Pancreas (tissue), 10 donors: ENCODE data around the gene EFHD1. TPM values are rescaled to one million over a fixed set of nuclear protein-coding genes. Genes with fewer than 3 reads are reported as not detected.

Experiments
- ATAC-seq, 4 donors: fragments of 200-7000 bp; cut with Tn5 transposase; one replicate each; pipeline versions ENCODE4 v1.8.0 to v1.9.1; 2020; ENCODE audit warnings: mild to moderate bottlenecking in 4 of 4, moderate library complexity in 4 of 4
- DNase-seq, 6 donors: peaks; one replicate each; pipeline ENCODE4 v3.0.0-alpha.2; 2020
- FAIRE-seq: peaks from 2 replicates; lab custom pipeline; 2012; peaks lifted over from hg19 to GRCh38; lab: Jason Lieb, UNC
- H3K27ac ChIP-seq, 4 donors: fragments of 200-600 bp; sonication (generic); 1 replicate in 3 of 4; 2 replicates in 1 of 4; pipeline versions ENCODE4 v1.5.0 to v1.8.0; 2020
- H3K27me3 ChIP-seq, 4 donors: fragments of 200-600 bp; one replicate each; pipeline ENCODE4 v1.8.0; 2021
- H3K36me3 ChIP-seq, 3 donors: fragments of 200-600 bp; sonication (generic) in 1 of 3; one replicate each; pipeline versions ENCODE4 v1.5.0 to v1.8.0; 2020 to 2021
- H3K4me1 ChIP-seq, 3 donors: fragments of 200-600 bp; one replicate each; pipeline ENCODE4 v1.8.0; 2021
- H3K4me3 ChIP-seq, 4 donors: fragments of 200-600 bp; sonication (generic) in 2 of 4; one replicate each; pipeline versions ENCODE4 v1.5.0 to v1.8.0; 2020 to 2021
- H3K9me3 ChIP-seq, 4 donors: fragments of 200-600 bp; one replicate each; pipeline ENCODE4 v1.8.0; 2021
- CTCF ChIP-seq, 4 donors: fragments of 200-600 bp; sonication (generic) in 3 of 4; IDR thresholded peaks; one replicate each; pipeline versions ENCODE4 v1.5.0 to v1.8.0; 2021; ENCODE audit warnings: antibody characterized with exemption in 4 of 4
- WGBS, 2 donors: extraction: QIAGEN DNeasy Blood & Tissue Kit; methylation state at CpG; one replicate each; pipeline ENCODE4 v1.1.7; 2013; 5-methylcytosine and 5-hydroxymethylcytosine counted together
- intact Hi-C, 3 donors: fragments of 100-400 bp; cut with DNase I; formaldehyde crosslinking; loops; one replicate each; pipeline versions ENCODE4 v1.11.1 to v1.14.2; 2022
- polyA plus RNA-seq, 2 donors: library from polyadenylated mRNA; stranded (reverse); fragments of 200-250 nt; gene quantifications; one replicate each; pipeline ENCODE4 v1.2.3, GENCODE V29; 2013
- total RNA-seq, 6 donors: library from RNA; stranded (reverse); fragmentation: NEBNext Ultra II Directional in 4 of 6; extraction: Animal tissue kit (Norgen Biotek cat#: 25700) in 4 of 6; gene quantifications; one replicate each; pipeline versions ENCODE4 v1.2.1 to v1.2.4, GENCODE V29; 2021 to 2023
- donor health status: healthy with polysubstance abuse.
- donor health status: DM: no; HTN: no; CAD: no; lungs with moderate emphysema.
- donor health status: DM: no; HTN: no; CAD: no.
- donor health status: control.
- donor health status: control.
- donor health status: Bipolar disorder and iron deficiency.
- donor health status: DM: yes; HTN: yes; CAD: no.
- donor health status: DM: no; HTN: no; CAD: no.
- donor health status: DM: no; HTN: no; CAD: no.
- donor health status: DM: yes; HTN: yes; CAD: no.

Gene EFHD1
- total RNA-seq (1 to 10 TPM in 3 of 6 donors, under 1 TPM in 3; 0.31 to 1.7 (median 1.1) TPM), polyA plus RNA-seq (1 to 10 TPM; 3.8 to 4.8 TPM)

GRCh38 chr2:232633413-232634205 lies at the start of gene EFHD1:
EFHD1 (plus strand) TSS chr2:232633604; CDS start chr2:232633705, 101 bp downstream.
- TF ChIP-seq CTCF (IDR thresholded peaks at IDR 0.05), result no peak
- intact Hi-C loops, result no loop called here
- no peak within 1 kb of the TSS for H3K27ac ChIP-seq
- no peaks in the 10 kb centered on the region for H3K9me3 ChIP-seq
- 2 to 4% methylated on average over 62 to 90 of the region's 90 CpGs for WGBS, 2 donors
- peaks cover 0 to 4% (median 0%) of the 10 kb centered on the region in 3 donors for H3K4me1 ChIP-seq
- FAIRE-seq, result no peak
- no peaks in the 10 kb centered on the region for H3K36me3 ChIP-seq
- peak within 1 kb of the TSS; percentile 22 to 61 (median 52) for H3K4me3 ChIP-seq
- DNase-seq, result peak; percentile 33 to 83 (median 62)
- peak; percentile 85 to 97 (median 88) for ATAC-seq
- peaks cover 0 to 15% (median 5%) of the 10 kb centered on the region in 4 donors for H3K27me3 ChIP-seq

- Histone ChIP-seq H3K4me3 (no peak overlapping the region), H3K36me3 (no peaks in the 10 kb centered on the region), H3K27ac (no peak overlapping the region), H3K9me3 (no peaks in the 10 kb centered on the region), H3K27me3 (no peaks in the 10 kb centered on the region), H3K4me1 (peaks cover 0 to 17% (median 7%) of the 10 kb centered on the region in 3 donors)
- intact Hi-C loops, result no loop called here
- no peak for TF ChIP-seq CTCF (IDR thresholded peaks at IDR 0.05)
- DNase-seq (no peak), ATAC-seq (no peak), FAIRE-seq (no peak)
- WGBS, 2 donors, result 92 to 93% methylated on average over 6 of the region's 6 CpGs
These were observed 49.2 kb upstream of the EFHD1 start for GRCh38 chr2:232584238-232584637.

GRCh38 chr2:232586943-232587505 lies 46.4 kb upstream of the EFHD1 start:
- Histone ChIP-seq H3K36me3 (no peaks in the 10 kb centered on the region), H3K27ac (no peak overlapping the region), H3K27me3 (no peaks in the 10 kb centered on the region), H3K4me1 (peaks cover 0 to 13% (median 7%) of the 10 kb centered on the region in 3 donors), H3K4me3 (no peak overlapping the region), H3K9me3 (no peaks in the 10 kb centered on the region)
- 88 to 90% methylated on average over 5 of the region's 5 CpGs for WGBS, 2 donors
- FAIRE-seq (no peak), ATAC-seq (no peak), DNase-seq (no peak)
- TF ChIP-seq CTCF (IDR thresholded peaks at IDR 0.05), result no peak
- intact Hi-C loops, result no loop called here

- intact Hi-C loops, result no loop called here
- WGBS, 2 donors, result 87 to 92% methylated on average over 7 of the region's 7 CpGs
- H3K4me3 ChIP-seq, result no peak overlapping the region
- no peaks in the 10 kb centered on the region for H3K27me3 ChIP-seq
- ATAC-seq (peak in 1 of 4 donors; percentile 23), FAIRE-seq (no peak), DNase-seq (no peak)
- no peaks in the 10 kb centered on the region for H3K9me3 ChIP-seq
- H3K27ac ChIP-seq, result no peak overlapping the region
- H3K4me1 ChIP-seq, result peaks cover 0 to 13% (median 7%) of the 10 kb centered on the region in 3 donors
- TF ChIP-seq CTCF (IDR thresholded peaks at IDR 0.05), result no peak
- H3K36me3 ChIP-seq, result no peaks in the 10 kb centered on the region
These were observed 45.9 kb upstream of the EFHD1 start for GRCh38 chr2:232587512-232587911.
